NOMO-1 treated with DMSO at 0.1 percent for 48 hours (cell line): ENCODE measurements around the gene CENPP.
A peak's percentile ranks its signal among the peaks of the same experiment; 100 is the strongest.

Experiments
- DNase-seq: peaks from one replicate; lab custom pipeline; 2025; ENCODE audit not compliant: unreplicated experiment; lab: John Stamatoyannopoulos, UW

The CENPP gene

DNA sequence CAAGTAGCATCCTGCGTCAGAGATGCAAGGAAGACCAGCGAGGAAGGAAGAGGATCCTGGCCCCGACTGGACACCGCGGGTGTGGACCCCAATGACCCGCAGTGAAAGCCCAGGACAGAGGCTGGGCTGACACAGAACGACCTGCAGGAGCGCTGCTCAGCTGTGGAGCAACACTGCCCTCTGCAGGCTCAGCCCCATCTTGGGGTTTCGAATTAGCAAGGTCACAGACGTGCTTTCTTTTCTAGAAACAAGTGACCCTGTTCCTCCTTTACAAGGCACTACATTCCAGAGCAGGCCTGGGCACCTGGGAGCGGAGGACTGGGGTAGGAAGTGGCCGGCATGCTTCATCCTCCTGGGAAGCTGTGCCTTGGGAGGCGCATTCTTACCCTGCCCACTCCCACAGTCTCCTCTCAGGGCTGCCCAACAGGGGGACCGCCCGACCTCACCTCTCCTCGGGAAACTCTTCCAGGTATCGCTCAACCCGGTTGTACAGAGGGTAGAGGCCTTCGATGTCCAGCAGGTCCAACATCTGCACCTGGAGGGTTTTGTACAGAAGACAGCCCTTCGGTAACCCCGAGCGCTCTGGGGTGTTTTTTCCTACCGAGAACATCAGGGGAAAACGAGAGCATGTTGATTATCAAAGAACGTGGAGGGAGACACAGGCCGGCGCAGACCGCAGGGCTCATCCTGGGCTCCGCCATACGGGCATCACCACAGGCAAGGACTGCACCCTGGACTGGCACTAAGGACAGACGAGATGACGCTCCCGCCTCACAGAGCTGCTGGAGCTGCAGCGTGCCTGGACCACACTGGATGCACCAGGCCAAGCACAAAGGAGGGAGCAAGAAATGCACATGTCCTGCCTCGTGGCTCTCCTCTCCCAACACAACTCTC is 309.2 kb downstream of the CENPP start:
- DNase-seq = peak; percentile 59

- no peak for DNase-seq
Measured at GRCh38 chr9:92635760-92636159, 310.0 kb downstream of the CENPP start.

DNA sequence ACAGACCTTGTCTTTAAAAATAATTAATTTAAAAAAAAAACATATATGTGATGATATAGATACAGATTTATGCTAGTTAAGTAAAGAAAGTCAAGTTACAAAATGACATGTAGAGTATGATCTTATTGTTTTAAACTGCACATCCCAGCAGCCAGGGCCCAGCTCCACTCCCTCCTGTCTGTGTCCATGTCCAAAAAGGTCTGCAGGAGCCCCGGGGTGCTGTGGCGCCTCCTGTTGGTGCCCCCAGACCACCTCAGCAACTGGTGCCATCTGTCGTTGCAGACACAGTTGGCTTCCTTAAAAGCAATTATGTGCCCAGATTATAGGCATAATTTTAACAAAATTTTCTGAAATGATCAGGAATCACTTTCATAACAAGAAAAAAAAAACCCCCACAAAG is 310.9 kb downstream of the CENPP start:
- no peak for DNase-seq

GRCh38 chr9:92637326-92637725 is 311.6 kb downstream of the CENPP start:
- no peak for DNase-seq

GRCh38 chr9:92637886-92638620 is 312.3 kb downstream of the CENPP start:
- DNase-seq = no peak

- no peak for DNase-seq
Measured at GRCh38 chr9:92638621-92639101, 312.9 kb downstream of the CENPP start.

- no peak for DNase-seq
Measured at GRCh38 chr9:92639124-92639523, 313.4 kb downstream of the CENPP start.

DNA sequence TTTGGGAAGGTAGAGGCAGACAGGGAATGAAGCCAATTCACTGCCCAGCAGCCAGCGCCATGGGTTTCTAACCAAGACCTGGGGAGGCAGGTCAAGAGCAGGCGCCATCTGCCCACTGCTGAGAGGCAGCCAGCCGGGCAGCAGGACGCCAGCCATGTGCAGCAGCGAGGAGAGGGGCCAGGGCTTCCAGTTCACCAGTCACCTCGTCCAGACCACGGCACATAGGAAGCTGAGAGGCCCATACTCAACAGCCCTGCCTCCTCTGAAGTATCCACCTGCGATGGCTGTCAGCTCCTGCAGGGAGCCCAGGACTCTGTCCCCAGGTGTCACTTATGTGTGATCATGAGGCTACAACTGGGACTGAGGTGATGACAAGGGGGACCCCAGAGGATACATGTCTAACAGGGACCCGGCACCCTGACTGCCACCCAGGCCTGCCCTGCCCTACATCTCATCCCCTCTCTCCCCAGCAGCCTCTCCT is 314.1 kb downstream of the CENPP start:
- no peak for DNase-seq

DNA sequence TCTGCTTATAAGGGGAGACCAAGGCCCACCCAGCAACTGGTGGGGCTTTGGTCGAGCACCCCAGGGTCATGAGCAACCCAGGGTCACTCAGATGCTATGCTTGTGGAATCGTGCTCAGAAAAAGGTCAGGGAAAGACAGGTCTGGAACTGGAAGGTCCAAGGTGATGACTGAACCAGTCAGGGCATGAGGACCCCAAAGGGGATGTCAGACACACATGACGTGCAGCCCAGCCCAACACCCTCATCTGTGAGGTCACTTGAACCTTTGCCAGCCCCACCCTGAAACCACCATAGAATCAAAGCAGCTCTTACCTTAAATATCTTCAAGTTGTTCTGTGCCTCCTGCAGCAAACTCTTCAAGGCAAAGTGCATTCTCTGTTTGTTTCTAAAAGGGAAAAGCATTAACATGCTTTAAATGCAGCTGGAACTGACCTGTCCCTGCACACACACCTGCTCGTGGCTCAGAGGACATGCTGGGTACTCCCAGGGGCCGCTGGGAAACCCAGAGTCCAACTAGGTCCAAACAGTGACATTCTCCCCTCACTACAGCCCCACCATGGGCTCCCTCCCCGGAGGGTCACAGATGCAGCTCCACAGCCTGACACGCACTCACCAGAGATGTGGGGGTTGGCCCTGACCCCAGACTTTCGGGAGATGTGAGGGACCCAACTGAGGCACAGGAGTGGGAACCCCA is 314.8 kb downstream of the CENPP start:
- DNase-seq = no peak

GRCh38 chr9:92641092-92641809 is 315.5 kb downstream of the CENPP start:
- DNase-seq = no peak

- no peak for DNase-seq
Measured at GRCh38 chr9:92642041-92642451, 316.3 kb downstream of the CENPP start.

DNA sequence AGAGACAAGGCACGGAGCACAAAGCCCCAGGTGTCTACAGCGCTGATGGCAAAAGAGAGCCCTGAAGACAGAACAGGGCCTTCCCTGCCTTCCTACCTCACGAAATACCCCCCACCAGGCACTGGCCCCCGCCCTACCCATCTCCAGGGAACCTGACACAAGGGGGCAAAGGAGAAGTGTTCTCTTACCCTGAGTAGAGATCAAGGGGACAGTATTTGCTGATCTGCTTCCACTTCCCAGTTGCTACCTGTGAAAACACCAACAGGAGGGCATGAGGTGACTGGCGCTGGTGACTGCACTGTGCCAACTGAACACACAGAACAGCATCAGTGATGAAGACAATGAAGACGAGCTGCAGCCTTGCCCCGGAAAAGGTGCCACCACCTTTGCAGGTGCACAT is 316.8 kb downstream of the CENPP start:
- DNase-seq = no peak

GRCh38 chr9:92644278-92644677 is 318.5 kb downstream of the CENPP start:
- DNase-seq = no peak

DNA sequence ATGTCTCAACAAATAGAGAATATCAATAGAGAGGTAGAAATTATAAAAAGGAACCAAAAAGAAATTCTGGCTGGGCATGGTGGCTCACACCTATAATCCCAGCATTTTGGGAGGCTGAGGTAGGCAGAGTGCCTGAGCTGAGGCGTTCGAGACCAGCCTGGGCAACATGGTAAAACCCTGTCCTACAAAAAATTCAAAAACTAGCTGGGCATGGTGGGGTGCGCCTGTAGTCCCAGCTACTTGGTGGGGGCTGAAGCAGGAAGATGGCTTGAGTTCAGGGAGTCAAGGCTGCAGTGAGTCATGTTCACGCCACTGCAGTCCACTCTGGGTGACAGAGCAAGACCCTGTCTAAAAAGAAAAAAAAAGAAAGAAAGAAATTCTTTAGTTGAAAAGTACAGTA is 319.3 kb downstream of the CENPP start:
- no peak for DNase-seq

GRCh38 chr9:92647671-92648473 is 322.1 kb downstream of the CENPP start:
- DNase-seq = no peak

DNA sequence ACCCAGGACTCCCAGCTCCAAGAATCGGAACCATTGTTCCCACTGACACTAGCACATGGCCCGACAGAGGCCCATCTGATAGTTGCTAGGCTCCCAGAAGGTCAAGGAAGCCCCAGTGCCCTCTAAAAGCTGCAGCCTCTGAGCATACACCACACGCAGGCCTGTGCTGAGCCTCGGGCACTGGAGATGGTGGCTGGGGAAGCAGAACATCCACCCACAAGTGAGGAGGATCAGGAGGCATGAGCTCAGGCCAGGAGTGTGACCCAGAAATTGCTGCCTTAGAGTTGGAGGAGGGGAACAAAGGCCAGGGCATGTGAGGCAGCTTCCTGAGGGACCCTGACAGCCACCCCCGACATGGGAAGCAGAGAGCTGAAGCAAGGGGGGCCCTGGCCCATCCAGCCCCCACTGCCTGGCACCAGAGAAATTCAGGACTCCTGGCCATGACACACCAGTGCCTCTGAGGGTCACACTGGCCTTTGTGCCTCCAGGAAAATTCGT is 322.8 kb downstream of the CENPP start:
- DNase-seq = no peak

GRCh38 chr9:92649007-92649406 is 323.3 kb downstream of the CENPP start:
- no peak for DNase-seq

DNA sequence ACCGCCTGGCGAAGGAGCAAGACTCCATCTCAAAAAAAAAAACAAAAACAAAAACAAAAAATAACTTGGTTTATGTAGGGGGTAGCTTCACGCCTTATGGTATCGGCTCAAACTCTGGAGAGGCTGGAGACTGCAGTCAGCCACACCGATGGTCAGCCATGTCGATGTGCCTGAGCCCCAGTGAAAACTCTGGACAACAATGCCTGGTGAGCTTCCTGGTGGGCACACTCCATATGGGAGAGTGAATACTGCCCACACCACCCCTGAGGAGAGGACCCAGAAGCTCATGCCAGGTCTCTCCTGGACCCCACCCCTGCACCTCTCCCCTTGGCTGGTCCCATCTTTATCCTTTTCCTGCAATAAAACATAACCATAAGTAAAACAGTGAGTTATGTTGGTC is 324.5 kb downstream of the CENPP start:
- no peak for DNase-seq

DNA sequence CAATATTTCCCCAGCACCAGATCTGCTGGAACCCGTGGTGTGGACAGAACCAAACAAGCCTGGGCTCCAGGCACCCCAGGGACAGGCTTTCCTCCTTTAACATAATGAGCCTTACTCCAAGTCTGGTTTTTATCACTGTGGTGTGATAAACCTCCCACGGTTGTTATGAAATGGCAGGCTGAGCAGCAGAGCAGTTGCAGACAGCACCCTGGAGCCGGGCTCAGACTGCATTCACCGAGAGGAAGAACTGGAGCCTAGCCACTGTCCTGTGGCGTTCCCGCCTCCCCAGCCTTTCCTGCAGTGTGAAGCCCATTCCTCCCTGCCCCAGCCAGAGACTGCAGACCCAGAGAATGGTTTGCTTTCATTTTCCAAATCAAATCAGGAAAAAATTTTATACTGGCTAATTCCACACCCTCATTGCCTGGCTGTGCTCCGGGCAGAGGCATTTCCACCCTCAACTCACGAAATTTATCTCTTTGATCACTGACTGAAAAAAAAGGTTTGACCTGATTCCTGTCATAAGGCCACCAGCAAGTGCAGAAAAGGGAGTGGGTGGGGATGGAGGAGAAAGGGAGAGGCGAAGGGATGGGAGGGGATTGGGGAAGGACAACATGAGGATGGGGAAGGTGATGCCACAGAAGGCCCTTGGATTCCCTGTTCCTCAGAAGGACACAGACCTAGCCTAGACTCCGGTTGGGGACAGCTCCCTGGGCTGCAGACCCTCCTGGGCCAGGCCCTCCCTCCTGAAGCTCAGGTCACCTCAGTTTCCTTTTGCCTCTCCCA is 325.3 kb downstream of the CENPP start:
- DNase-seq = no peak
